CD4-positive, alpha-beta T cell treated with Interferon alpha-2 for 1 hour (primary cell): ENCODE measurements around the gene GPRIN2.
"Not testable (repeated sequence)": the region's sequence is repeated elsewhere in the genome, so short reads cannot be mapped to it uniquely, and the experiment has no call there.

Experiments
- DNase-seq, 2 donors: peaks; one replicate each; pipeline ENCODE4 v3.0.0-alpha.2; 2020 to 2022

The GPRIN2 gene

DNA sequence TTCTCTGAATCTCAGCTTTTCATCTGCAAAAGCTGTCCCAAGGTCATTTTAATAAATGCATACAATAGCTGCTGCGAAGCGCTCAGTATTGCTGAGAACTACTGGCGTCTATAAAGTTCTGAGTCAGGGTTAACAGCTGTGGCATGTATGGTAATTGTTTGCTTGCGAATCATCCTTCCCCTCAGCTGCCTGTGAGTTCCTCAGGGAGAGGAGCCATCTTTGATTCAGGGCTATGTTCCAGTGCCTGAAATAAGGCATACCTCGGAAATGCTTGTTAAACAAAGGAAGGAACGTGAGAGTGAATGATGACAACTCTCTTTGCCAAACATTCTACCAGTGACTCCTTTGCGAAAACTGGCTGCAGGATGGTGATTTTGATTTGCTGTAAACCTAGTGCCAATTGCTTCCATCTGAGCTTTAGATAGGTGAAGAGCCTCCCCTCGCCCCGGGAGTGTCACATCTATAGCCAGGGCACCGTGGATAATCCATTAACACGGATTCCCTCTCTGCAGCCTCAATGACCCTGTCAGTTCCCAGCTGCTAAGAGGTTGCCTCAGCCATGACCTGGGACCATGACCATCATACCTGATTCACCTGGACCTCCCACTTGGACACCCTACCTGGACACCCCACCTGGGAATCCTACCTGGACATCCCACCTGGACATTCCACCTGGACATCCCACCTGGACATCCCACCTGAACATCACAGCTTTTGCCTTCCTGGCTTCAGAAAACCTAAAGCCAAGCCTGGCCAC lies 39.6 kb downstream of the GPRIN2 start:
- DNase-seq = no peak

DNA sequence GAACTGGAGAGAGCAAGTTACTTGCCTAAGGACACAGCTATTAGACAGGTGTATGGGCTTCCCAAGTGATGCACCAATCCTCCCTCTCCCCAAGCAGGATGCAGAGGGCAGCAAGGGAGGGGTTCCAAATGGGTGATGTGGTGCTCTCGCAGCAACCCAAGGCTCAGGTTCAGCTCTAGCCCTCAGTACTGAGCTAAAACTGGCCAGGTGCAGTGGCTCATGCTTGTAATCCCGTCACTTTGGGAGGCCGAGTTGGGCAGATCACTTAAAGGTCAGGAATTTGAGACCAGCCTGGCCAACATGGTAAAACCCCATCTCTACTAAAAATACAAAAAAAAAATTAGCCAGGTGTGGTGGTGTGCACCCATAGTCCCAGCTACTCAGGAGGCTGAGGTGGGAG lies 40.7 kb downstream of the GPRIN2 start:
- no peak for DNase-seq

DNA sequence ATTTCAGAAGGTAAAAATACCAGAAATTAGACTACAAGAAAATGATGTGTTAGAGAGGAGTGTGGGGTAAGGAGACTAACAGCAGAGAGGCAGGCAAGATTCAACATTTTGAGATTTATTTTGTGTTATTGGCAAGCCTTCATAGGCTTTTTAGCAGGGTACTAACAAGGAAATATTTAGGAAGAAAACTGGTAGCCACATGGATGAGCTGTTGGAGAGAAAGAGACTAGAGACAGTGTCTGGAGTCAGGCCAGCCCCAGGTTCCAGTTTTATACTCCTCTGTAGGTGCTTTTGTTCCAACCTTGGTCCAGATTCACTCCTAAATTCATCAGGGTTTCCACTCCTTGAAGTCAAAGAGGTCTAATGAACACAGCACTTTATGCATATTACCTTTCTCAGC lies 41.1 kb downstream of the GPRIN2 start:
- no peak for DNase-seq

DNA sequence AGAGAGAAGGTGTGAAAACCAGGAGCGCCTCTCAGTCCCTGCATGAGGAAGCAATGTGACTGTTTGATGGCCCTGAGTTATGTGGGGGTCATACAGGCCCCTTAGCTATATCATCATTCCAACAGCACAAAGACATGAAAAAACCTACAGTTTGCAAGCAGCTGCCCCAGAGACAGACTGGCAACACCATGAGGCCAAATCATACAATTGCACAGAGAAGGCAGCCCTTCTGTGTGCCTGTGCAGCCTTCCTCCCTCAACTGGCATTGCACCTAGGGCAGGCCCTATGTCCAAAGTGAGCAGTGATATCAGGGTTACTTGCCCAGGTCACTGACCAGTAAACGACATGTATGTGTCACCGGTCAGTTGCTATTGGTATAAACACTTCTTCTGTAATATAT lies 41.6 kb downstream of the GPRIN2 start:
- DNase-seq = no peak

DNA sequence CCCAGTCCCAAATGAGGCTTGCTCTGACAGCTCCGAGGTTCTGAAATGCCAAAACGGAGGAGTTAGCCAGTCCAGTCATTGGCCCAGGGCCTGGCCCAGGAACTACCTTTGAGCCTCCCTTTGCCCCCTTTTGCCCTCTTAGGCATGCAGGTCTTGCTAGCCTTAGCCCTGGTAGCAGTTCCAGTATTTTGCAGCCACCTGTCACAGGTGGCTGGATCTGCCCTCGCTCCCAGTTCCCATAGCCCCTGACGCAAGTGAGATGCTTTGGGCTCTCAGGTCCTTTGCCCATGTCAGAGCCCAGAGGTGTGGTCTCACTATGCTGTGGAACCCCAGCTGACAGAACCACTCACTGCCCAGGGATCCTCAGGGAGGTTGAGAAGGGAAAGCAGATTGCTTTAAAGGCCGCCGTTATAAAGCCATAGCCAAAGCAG lies 42.0 kb downstream of the GPRIN2 start:
- DNase-seq = no peak

DNA sequence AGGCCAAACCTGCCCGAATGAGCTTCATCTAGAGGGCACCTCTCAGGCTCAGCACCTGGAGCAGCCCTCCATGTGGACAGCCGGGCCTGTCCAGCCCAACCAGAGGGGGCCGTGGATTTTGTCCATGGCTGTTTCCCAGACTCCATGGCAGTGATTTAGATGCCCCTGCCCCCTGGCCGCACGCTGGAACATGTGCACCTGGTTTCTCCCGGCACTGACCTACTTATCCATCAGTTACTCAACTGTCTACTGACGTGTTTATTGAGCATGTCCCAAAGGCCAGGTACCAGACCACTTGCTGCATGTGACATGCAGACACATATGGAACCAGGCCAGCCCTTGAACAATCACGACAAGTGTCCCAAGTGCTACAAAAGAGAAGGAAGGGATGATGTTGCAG lies 43.1 kb downstream of the GPRIN2 start:
- DNase-seq = not testable (repeated sequence)

DNA sequence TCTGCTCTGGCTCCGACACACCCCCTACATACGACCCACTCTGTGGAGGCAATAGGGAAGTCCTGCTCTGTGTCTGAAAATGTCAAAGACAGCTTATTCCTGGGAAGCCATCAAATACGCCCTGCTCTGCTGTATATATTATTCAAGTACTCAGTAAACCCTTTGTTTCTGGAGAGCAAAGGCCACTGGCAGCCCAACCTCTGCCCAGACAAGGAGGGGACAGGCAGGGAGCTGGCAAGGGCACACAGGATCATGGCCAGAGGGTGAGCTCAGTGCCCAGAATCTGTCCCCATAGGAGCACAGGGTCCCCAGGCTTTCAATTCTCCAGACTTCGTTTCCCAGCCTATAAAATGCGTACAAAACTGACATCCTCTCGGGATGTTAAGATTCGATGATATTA lies 43.7 kb downstream of the GPRIN2 start:
- DNase-seq = not testable (repeated sequence)

DNA sequence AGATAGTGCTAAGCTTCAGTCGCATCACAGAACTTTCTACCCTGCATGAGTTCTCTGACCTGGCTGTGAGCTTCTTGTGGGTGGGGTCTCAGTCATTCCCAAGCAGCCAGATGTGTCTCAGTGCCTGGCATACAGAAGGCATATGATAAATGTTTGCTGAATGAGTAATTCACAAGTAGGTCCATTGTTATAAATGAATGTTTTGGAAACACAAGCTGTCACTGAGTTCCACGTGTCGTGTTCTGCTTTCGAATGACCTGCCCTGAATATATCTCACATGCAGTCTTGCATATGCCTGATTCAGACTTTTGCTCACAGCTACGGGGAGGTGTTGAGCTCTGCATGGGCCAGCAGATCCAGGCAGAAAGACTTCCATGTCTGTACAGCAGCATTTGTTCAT lies 44.5 kb downstream of the GPRIN2 start:
- DNase-seq = not testable (repeated sequence)
